ENCODE measurements around the gene BEND3. TPM values are rescaled to one million over a fixed set of nuclear protein-coding genes. Genes with fewer than 3 reads are reported as not detected.

BEND3 gene
- total and polyA plus RNA-seq, 8 donors, result 0.58 to 10.4 (median 2.5) TPM

- Histone ChIP-seq H3K4me3 (no peak overlapping the region), H3K36me3 (peaks cover 0 to 14% (median 8%) of the 10 kb centered on the region in 4 donors), H3K4me1 (peaks cover 10 to 50% (median 13%) of the 10 kb centered on the region in 4 donors), H3K27ac (no peak overlapping the region), H3K9me3 (no peaks in the 10 kb centered on the region), H3K27me3 (no peaks in the 10 kb centered on the region)
- intact Hi-C loops (cut with DNase I; ENCODE audit: low total_unique reads), result no loop called here
- TF ChIP-seq POLR2AphosphoS5 (IDR thresholded peaks at IDR 0.05), result peak in 1 of 3 donors; percentile 25
- TF ChIP-seq EP300 (IDR thresholded peaks at IDR 0.05), result no peak
- peak; percentile 69 to 74 for DNase-seq
- 7 to 30% (median 10%) methylated on average over 6 of the region's 6 CpGs for WGBS, 5 donors
Observed at GRCh38 chr6:107064579-107065065, 50.7 kb downstream of the BEND3 start.

GRCh38 chr6:107062691-107063090 lies 52.6 kb downstream of the BEND3 start:
- intact Hi-C loops (cut with DNase I; ENCODE audit: low total_unique reads), result no loop called here
- Histone ChIP-seq H3K9me3 (no peaks in the 10 kb centered on the region), H3K4me3 (no peak overlapping the region), H3K36me3 (no peaks in the 10 kb centered on the region), H3K27me3 (no peaks in the 10 kb centered on the region), H3K27ac (no peak overlapping the region), H3K4me1 (peaks cover 10 to 41% (median 13%) of the 10 kb centered on the region in 4 donors)
- 93 to 97% (median 95%) methylated on average over 3 of the region's 3 CpGs for WGBS, 5 donors
- no peak for DNase-seq
- no peak for TF ChIP-seq EP300 (IDR thresholded peaks at IDR 0.05)
- no peak for TF ChIP-seq CTCF (IDR thresholded peaks at IDR 0.05)
- TF ChIP-seq POLR2AphosphoS5 (IDR thresholded peaks at IDR 0.05), result no peak
- TF ChIP-seq POLR2A (IDR thresholded peaks at IDR 0.05), result no peak

DNA sequence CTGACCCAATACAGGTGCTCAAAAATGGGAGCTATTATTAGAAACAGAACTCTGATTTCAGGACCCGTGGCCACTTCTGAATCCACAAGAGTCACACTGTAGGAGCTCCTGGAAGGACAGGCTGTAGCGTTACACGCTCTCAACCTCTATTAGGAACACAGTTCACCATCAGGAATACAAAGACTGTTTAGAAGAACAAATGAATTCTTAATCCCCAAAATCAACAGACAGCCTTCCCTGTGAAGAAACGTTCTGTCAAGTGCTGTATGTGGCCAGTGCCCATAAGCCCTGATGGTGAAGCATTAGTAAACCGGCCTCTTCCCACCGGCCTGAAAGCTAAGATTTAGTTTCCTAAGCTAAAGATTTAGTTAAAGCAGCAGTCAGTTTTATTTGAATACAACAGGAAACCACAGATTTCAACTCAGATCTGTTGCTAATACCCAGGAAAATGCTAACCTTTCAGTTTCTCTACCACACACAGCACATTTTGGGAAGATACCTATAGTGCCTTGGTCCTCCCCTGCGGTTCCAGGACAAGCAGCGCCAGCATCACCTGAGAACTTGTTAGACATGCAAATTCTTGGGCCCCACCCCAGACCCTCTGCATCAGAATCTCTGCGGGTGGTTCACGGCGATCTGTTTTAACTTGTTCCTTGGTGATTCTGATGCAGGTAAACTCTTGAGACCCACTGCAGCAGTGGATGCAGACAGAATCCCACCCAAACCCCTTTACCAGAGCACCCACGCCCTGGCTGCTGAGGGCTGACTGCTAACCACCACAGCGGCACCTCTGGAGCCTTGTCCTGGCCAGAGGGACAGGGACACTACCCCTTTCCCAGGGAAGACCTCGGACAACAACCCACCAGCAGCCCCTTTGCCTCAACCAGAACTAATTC lies 53.9 kb downstream of the BEND3 start:
- H3K4me1 ChIP-seq, result peaks cover 10 to 29% (median 11%) of the 10 kb centered on the region in 4 donors
- DNase-seq, result no peak
- TF ChIP-seq CTCF (IDR thresholded peaks at IDR 0.05) (no peak), POLR2AphosphoS5 (IDR thresholded peaks at IDR 0.05) (no peak), EP300 (IDR thresholded peaks at IDR 0.05) (no peak)
- H3K36me3 ChIP-seq, result no peaks in the 10 kb centered on the region
- H3K9me3 ChIP-seq, result no peaks in the 10 kb centered on the region
- H3K27ac ChIP-seq, result no peak overlapping the region
- no peaks in the 10 kb centered on the region for H3K27me3 ChIP-seq
- no peak overlapping the region for H3K4me3 ChIP-seq
- 47 to 56% (median 52%) methylated on average over 14 of the region's 14 CpGs for WGBS, 5 donors
- intact Hi-C loops (cut with DNase I; ENCODE audit: low total_unique reads), result no loop called here

GRCh38 chr6:107060704-107061103 lies 54.6 kb downstream of the BEND3 start:
- TF ChIP-seq POLR2A (IDR thresholded peaks at IDR 0.05) (no peak), EP300 (IDR thresholded peaks at IDR 0.05) (no peak), CTCF (IDR thresholded peaks at IDR 0.05) (no peak), POLR2AphosphoS5 (IDR thresholded peaks at IDR 0.05) (no peak)
- Histone ChIP-seq H3K36me3 (no peaks in the 10 kb centered on the region), H3K27ac (no peak overlapping the region), H3K4me1 (peaks cover 9 to 25% (median 11%) of the 10 kb centered on the region in 4 donors), H3K9me3 (no peaks in the 10 kb centered on the region), H3K4me3 (no peak overlapping the region), H3K27me3 (no peaks in the 10 kb centered on the region)
- intact Hi-C loops (cut with DNase I; ENCODE audit: low total_unique reads), result no loop called here
- 91 to 93% (median 91%) methylated on average over 6 of the region's 6 CpGs for WGBS, 5 donors
- no peak for DNase-seq

Measured in stomach (tissue), 9 donors.